K562 (cell line): ENCODE data around the gene TSPAN16. TPM values are rescaled to one million over a fixed set of nuclear protein-coding genes. Genes with fewer than 3 reads are reported as not detected.

Experiments used
- ATAC-seq: fragments of 200-7000 bp; cut with Tn5 transposase; 3 replicates; pipeline ENCODE4 v1.9.1; 2020; ENCODE audit warnings: moderate library complexity
- BruUV-seq: library from RNA; stranded (reverse); fragments of 400-500 nt; replicated peaks from 2 replicates; lab custom pipeline; 2021; lab: Mats Ljungman, UMichigan
- CTCF ChIA-PET: fragments of 300-600 bp; formaldehyde crosslinking; extraction: SDS; loops from one replicate; lab custom pipeline; 2021; ENCODE audit warnings: low intra/inter-chr PET ratio; lab: Yijun Ruan, JAX
- POLR2A ChIA-PET: fragments of 300-600, 350-650 bp; sonication (Branson Sonifier 250); formaldehyde crosslinking; extraction: SDS; loops from one replicate; lab custom pipeline; 2021; ENCODE audit warnings: antibody characterized with exemption, inconsistent platforms; lab: Yijun Ruan, JAX
- DNase-seq, 4 experiments: peaks; one replicate each; pipeline versions ENCODE4 v3.0.0 to v3.0.0-alpha.2; 2011 to 2018; ENCODE audit warnings: low spot score in 3 of 4, mixed read lengths in 3 of 4; ENCODE audit errors: extremely low read depth in 1 of 4
- FAIRE-seq: peaks from 2 replicates; lab custom pipeline; 2011; peaks lifted over from hg19 to GRCh38; lab: Jason Lieb, UNC
- H2AFZ ChIP-seq: 2 replicates; pipeline ENCODE4 v1.6.0; 2011; ENCODE audit warnings: low read depth, low read length, control low read depth, inconsistent platforms
- H3K27ac ChIP-seq: fragments of 200-600 bp; 3 replicates; pipeline ENCODE4 v1.8.0; 2011; ENCODE audit warnings: low read depth, mild to moderate bottlenecking, control low read depth, inconsistent platforms, low read length, moderate library complexity, mixed read lengths; ENCODE audit errors: extremely low read depth
- H3K27me3 ChIP-seq, 2 experiments: fragments of 300-600 bp in 1 of 2; 2 replicates in 1 of 2; 3 replicates in 1 of 2; pipeline versions ENCODE4 v1.6.0 to v1.8.0; 2011; ENCODE audit warnings: inconsistent platforms in 2 of 2, low read length in 2 of 2, mild to moderate bottlenecking in 1 of 2, mixed read lengths in 1 of 2, moderate library complexity in 1 of 2; ENCODE audit not compliant: control insufficient read depth in 2 of 2, insufficient read depth in 2 of 2
- H3K36me3 ChIP-seq: fragments of 300-600 bp; 3 replicates; pipeline ENCODE4 v1.8.0; 2011; ENCODE audit warnings: mild to moderate bottlenecking, low read length, inconsistent platforms; ENCODE audit not compliant: control insufficient read depth, insufficient read depth
- H3K4me1 ChIP-seq, 2 experiments: fragments of 200-600 bp in 1 of 2; replicated peaks in 1 of 2; 2 replicates in 1 of 2; 3 replicates in 1 of 2; pipeline versions ENCODE4 v1.5.1 to v1.8.0; 2011; ENCODE audit warnings: inconsistent platforms in 2 of 2, low read length in 2 of 2, mild to moderate bottlenecking in 1 of 2, mixed read lengths in 1 of 2, moderate library complexity in 1 of 2; ENCODE audit not compliant: control insufficient read depth in 2 of 2, insufficient read depth in 2 of 2
- H3K4me2 ChIP-seq: 2 replicates; pipeline ENCODE4 v1.6.1; 2011; ENCODE audit warnings: low read length, control low read depth, inconsistent platforms, mixed read lengths; ENCODE audit not compliant: insufficient read depth
- H3K4me3 ChIP-seq: fragments of 200-600 bp; sonication (generic), shearing (Covaris generic); 2 replicates; pipeline ENCODE4 v1.5.1; 2016; ENCODE audit warnings: control low read depth, inconsistent platforms
- H3K79me2 ChIP-seq: fragments of 200-600 bp; 3 replicates; pipeline ENCODE4 v1.8.0; 2011; ENCODE audit warnings: low read length, inconsistent platforms; ENCODE audit not compliant: control insufficient read depth, insufficient read depth
- H3K9ac ChIP-seq, 2 experiments: 2 replicates each; pipeline versions ENCODE4 v1.6.0 to v1.6.1; 2011; ENCODE audit warnings: low read depth in 2 of 2, low read length in 2 of 2, control low read depth in 1 of 2, inconsistent platforms in 1 of 2, mild to moderate bottlenecking in 1 of 2, mixed read lengths in 1 of 2; ENCODE audit not compliant: insufficient read depth in 1 of 2
- H3K9me1 ChIP-seq: one replicate; pipeline ENCODE4 v1.6.0; 2011; ENCODE audit warnings: inconsistent platforms, mild to moderate bottlenecking, low read length, moderate library complexity; ENCODE audit not compliant: control insufficient read depth, insufficient read depth
- H3K9me3 ChIP-seq: replicated peaks from 2 replicates; pipeline ENCODE4 v1.5.1; 2011; ENCODE audit warnings: low read depth, low read length, inconsistent platforms; ENCODE audit not compliant: control insufficient read depth, insufficient read depth
- H4K20me1 ChIP-seq: replicated peaks from 2 replicates; pipeline ENCODE4 v1.6.1; 2011; ENCODE audit warnings: low read length, inconsistent platforms, mixed read lengths; ENCODE audit not compliant: control insufficient read depth, insufficient read depth
- ZFP36 ChIP-seq: fragments of 150-350 bp; IDR thresholded peaks from 2 replicates; pipeline ENCODE4 v1.6.1; 2018; ENCODE audit warnings: low read length, low read depth; ENCODE audit not compliant: partially characterized antibody
- ZNF282 ChIP-seq: sonication (generic); formaldehyde crosslinking; IDR thresholded peaks from 2 replicates; pipeline ENCODE4 v1.8.1; 2023; ENCODE audit warnings: missing genetic modification reagents
- WGBS: fragments of 100-300 bp; shearing (Covaris generic); methylation state at CpG from one replicate; pipeline ENCODE4 v1.1.6; 2016; ENCODE audit warnings: low coverage, mixed read lengths; ENCODE audit not compliant: insufficient coverage; ENCODE audit errors: missing lambda C conversion rate; 5-methylcytosine and 5-hydroxymethylcytosine counted together
- in situ Hi-C: fragments of 300-500 bp; cut with MboI; formaldehyde crosslinking; loops from 4 replicates; pipeline ENCODE4 v1.15.0; 2018; ENCODE audit warnings: inconsistent platforms, mixed read lengths
- intact Hi-C: fragments of 100-400 bp; cut with micrococcal nuclease; formaldehyde crosslinking; loops from 2 replicates; pipeline ENCODE4 v1.14.2; 2022
- polyA plus RNA-seq, 8 experiments: library from polyadenylated mRNA; depleted of rRNA in 4 of 8; stranded (reverse) in 5 of 8; unstranded in 3 of 8; fragments of >200 nt; fragmentation: Nextera tagmentation in 2 of 8; fragmentation: Illumina TruSeq in 1 of 8; extraction: Ambion mirVana in 2 of 8; extraction: Trizol in 1 of 8; gene quantifications; 2 replicates each; pipeline versions ENCODE4 v1.2.1 to v1.2.3, GENCODE V29; 2011 to 2014; ENCODE audit warnings: inconsistent platforms in 1 of 8, missing spikeins in 1 of 8
- total RNA-seq, 7 experiments: library from RNA; depleted of rRNA in 6 of 7; stranded (reverse); fragments of >200 nt in 6 of 7; fragmentation: Illumina TruSeq in 2 of 7; extraction: Trizol in 2 of 7; gene quantifications; 2 replicates each; pipeline versions ENCODE4 v1.2.1 to v1.2.3, GENCODE V29; 2011 to 2021; ENCODE audit warnings: low replicate concordance in 1 of 7
- TF ChIP-seq, protein P1 (sequence below): fragments of 450-650 bp; conservative IDR thresholded peaks from 2 replicates; pipeline ENCODE4 v1.6.1; 2016; ENCODE audit warnings: missing genetic modification characterization, low read depth, mild to moderate bottlenecking, control low read depth, missing compliant biosample characterization

The TSPAN16 gene
- total and polyA plus RNA-seq, 9 of the 15 experiments (the other 6 are each of a cell fraction or from before 2014, with no cell fraction given), result not detected

DNA sequence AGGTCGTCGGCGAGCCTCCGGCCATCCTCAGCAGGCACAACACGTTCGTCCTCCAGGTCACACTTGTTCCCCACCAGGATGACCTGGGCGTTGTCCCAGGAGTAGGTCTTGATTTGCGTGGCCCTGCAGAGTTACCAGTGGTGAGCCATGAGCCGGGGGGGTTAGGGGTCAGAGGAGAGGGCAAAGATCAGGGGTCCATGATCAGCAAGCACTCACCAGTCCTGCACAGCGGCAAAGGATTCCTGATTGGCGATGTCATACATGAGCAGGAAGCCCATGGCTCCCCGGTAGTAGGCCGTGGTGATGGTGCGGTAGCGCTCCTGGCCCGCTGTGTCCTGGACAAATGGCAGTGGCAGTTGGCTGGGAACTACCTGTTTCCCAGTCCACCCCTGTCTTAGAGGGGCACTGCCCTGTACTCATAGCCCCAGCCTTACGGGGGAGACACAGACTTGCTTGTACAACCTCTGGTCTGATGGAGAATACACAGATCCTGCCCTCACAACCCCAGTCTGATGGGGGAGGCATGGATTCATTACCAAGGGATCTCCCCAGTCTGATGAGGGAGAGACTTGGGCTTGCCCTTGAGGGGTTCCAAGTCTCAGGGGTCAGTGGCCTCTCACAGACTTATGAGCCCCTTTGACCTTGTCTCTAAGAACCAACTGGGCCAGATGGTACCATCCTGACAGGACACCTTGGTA is 39.6 kb downstream of the TSPAN16 start:
- ChIA-PET CTCF (no interaction called here), POLR2A (interaction anchor here (1.5 kb wide), 1 partner anchor 10 kb away, joined by 4 read pairs; the partner anchor contains the start of genes CCDC159 and TMEM205)
- no peak overlapping the region for H3K27ac ChIP-seq
- H2AFZ ChIP-seq, result no peak overlapping the region
- no peaks in the 10 kb centered on the region for H3K27me3 ChIP-seq
- no peak for DNase-seq
- no peaks in the 10 kb centered on the region for H4K20me1 ChIP-seq
- intact Hi-C loops, result no loop called here
- BruUV-seq, result no TSS peak
- 69% methylated on average over 15 of the region's 17 CpGs for WGBS
- no peaks in the 10 kb centered on the region for H3K9me1 ChIP-seq
- no peaks in the 10 kb centered on the region for H3K36me3 ChIP-seq
- no peaks in the 10 kb centered on the region for H3K9me3 ChIP-seq
- H3K9ac ChIP-seq, result no peak overlapping the region
- no peak overlapping the region for H3K4me2 ChIP-seq
- peaks cover 3 to 21% of the 10 kb centered on the region in 2 experiments; a peak in 3 of 5 replicates for H3K4me1 ChIP-seq
- 0 out of 2 replicates have a peak, but pooled peaks have one; percentile 56 for TF ChIP-seq ZNF282
- TF ChIP-seq ZFP36, result peak; percentile 54
- TF ChIP-seq, protein P1, sequence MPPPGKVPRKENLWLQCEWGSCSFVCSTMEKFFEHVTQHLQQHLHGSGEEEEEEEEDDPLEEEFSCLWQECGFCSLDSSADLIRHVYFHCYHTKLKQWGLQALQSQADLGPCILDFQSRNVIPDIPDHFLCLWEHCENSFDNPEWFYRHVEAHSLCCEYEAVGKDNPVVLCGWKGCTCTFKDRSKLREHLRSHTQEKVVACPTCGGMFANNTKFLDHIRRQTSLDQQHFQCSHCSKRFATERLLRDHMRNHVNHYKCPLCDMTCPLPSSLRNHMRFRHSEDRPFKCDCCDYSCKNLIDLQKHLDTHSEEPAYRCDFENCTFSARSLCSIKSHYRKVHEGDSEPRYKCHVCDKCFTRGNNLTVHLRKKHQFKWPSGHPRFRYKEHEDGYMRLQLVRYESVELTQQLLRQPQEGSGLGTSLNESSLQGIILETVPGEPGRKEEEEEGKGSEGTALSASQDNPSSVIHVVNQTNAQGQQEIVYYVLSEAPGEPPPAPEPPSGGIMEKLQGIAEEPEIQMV (tag), result no peak
- H3K79me2 ChIP-seq, result no peaks in the 10 kb centered on the region
- no peak for FAIRE-seq
- no peak overlapping the region for H3K4me3 ChIP-seq
- ATAC-seq, result no peak
- in situ Hi-C loops, result no loop called here
